ENCODE data around the gene SLC2A14. TPM values are rescaled to one million over a fixed set of nuclear protein-coding genes. Genes with fewer than 3 reads are reported as not detected.
"Not testable (repeated sequence)": the region's sequence is repeated elsewhere in the genome, so short reads cannot be mapped to it uniquely, and the experiment has no call there.

The SLC2A14 gene
- total RNA-seq, 1 donor from 2014 or later, result not detected

GRCh38 chr12:7834701-7835100 is 38.0 kb downstream of the SLC2A14 start:
- no peak for DNase-seq (ENCODE audit: low read depth in 2 of 2)

DNA sequence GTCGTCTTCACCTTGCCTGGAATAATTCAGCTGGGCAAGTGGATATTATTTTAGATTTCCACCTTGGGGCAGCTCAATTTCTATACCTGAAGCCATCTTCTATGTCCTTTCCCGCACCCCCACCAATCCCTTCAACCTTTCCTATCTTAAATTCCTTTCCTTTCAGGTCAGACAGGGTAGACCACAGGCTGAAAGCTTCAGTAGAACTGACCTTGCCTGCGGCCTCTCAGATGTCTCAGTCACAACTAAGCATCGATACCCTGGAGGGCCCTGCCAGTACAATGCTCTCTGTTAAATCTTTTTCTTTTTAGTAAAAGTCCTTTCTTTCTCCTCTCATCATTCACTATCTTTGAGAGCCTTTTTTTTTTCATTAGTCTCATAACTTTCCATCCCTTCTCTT is 38.9 kb downstream of the SLC2A14 start:
- DNase-seq (ENCODE audit: low read depth in 2 of 2), result no peak

DNA sequence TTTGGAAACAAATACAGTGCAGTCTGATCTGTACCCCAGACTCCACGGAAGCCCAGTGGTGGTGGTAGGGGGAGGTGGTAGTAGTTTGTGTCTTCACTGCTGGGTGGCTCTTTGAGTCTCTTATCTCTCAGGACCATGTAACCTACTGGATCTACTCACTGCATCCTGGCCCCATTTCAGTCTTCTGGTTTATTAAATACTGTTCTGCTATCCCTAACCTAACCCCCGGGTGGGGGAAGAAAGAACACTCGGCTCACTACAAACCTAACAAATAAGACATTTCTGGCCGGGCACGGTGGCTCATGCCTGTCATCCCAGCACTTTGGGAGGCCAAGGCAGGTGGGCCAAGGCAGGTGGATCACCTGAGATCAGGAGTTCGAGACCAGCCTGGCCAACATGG is 39.5 kb downstream of the SLC2A14 start:
- DNase-seq (ENCODE audit: low read depth in 2 of 2), result not testable (repeated sequence)

DNA sequence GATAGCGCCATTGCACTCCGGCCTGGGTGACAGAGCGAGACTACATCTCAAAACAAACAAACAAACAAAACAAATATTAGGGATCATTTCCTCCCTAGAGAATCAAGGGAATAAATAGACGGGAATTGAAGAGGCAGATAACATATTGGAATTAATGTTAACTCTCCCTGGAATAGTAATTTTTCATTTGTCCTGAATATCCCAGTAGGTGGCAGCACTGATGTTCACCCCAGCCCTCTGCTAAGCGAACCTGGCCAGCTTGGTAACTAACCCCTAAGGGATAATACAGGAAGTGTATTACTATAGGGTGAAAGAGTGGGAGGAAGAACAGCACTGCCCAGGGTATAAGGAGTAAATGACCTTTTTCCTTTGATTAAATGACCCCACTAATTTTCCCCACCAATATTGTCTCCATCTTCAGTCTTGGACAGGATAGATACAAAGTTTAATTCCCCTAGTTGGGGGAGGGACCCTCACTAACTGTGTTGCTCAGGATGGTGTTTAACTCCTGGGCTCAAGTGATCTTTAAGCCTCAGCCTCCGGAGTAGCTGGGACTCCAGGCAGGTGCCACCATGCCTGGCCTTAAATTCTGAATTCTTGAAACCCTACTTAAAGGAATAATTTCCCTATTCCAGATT is 40.5 kb downstream of the SLC2A14 start:
- DNase-seq (ENCODE audit: low read depth in 2 of 2), result peak; percentile 68 to 78

DNA sequence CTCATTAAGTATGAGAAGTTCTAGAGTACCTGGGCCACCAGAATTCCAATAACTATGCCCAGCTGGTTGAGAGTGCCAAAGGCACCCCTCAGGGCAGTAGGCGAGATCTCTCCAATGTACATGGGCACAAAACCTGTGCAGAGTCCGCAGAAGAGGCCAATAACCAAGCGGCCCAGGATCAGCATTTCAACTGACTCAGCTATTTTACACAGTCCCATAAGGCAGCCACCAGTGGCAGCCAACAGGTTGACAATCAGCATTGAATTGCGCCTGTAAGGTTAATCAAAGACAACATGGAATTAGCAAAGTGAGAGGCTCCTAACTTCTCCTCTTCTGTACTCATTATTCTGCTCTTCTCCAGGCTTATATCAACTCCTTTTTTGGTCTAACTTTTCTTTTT is 43.0 kb downstream of the SLC2A14 start:
- not testable (repeated sequence) for DNase-seq (ENCODE audit: low read depth in 2 of 2)

GRCh38 chr12:7825754-7826153 is 47.0 kb downstream of the SLC2A14 start:
- not testable (repeated sequence) for DNase-seq (ENCODE audit: low read depth in 2 of 2)

GRCh38 chr12:7806863-7807487 is 65.7 kb downstream of the SLC2A14 start:
- DNase-seq (ENCODE audit: low read depth in 2 of 2), result peak; percentile 71 to 88

DNA sequence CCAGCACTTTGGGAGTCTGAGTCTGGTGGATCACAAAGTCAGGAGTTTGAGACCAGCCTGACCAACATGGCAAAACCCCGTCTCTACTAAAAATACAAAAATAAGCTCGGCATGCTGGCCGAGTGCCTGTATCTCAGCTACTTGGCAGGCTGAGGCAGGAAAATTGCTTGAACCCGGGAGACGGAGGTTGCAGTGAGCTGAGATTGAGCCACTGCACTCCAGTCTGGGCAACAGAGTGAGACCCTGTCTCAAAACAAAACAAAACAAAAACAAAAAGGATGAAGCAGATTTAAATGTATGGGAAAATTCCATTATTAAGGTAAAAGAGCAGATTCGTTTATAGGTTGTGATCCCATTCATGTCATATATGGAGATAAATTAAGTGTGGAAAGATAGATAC is 66.4 kb downstream of the SLC2A14 start:
- DNase-seq (ENCODE audit: low read depth in 2 of 2), result peak in 1 of 2 donors; percentile 15

GRCh38 chr12:7801460-7801859 is 71.3 kb downstream of the SLC2A14 start:
- no peak for DNase-seq (ENCODE audit: low read depth in 2 of 2)

- not testable (repeated sequence) for DNase-seq (ENCODE audit: low read depth in 2 of 2)
Measured at GRCh38 chr12:7798750-7799308, 73.9 kb downstream of the SLC2A14 start.

DNA sequence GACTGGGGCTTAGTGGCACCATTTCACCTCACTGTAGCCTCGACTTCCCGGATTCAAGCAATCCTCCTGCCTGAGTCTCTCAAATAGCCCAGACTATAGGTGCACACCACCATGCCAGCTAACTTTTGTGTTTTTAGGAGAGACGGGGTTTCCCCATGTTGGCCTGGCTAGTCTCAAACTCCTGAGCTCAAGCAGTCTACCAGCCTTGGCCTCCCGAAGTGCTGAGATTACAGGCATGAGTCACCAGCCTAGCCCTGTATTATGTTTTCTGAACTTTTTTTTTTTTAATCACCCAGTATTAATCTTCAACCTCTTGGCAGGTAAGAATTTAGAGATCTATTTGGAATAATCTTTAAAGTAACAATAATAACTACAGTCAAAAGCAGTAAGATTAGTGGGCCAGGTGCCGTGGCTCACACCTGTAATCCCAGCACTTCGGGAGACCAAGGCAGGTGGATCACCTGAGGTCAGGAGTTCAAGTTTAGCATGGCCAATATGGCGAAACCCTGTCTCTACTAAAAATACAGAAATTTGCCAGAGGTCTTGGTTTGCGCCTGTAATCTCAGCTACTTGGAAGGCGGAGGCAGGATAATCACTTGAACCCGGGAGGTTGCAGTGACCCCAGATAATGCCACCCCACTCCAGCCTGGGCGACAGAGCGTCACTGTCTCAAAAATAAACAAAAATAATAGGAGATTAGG is 74.9 kb downstream of the SLC2A14 start:
- peak in 1 of 2 donors; percentile 3 for DNase-seq (ENCODE audit: low read depth in 2 of 2)

DNA sequence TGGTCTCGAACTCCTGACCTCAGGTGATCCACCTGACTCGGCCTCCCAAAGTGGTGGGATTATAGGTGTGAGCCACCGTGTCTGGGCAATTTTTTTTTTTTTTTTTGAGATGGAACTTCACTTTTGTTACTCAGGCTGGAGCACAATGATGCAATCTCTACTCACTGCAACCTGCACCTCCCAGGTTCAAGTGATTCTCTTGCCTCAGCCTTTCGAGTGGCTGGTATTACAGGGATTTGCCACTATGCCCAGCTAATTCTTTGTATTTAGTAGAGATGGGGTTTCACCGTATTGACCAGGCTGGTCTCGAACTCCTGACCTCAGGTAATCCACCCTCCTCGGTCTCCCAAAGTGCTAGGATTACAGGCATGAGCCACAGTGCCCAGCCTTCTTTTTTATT is 75.4 kb downstream of the SLC2A14 start:
- not testable (repeated sequence) for DNase-seq (ENCODE audit: low read depth in 2 of 2)

GRCh38 chr12:7793211-7793610 is 79.5 kb downstream of the SLC2A14 start:
- no peak for DNase-seq (ENCODE audit: low read depth in 2 of 2)

- not testable (repeated sequence) for DNase-seq (ENCODE audit: low read depth in 2 of 2)
Measured at GRCh38 chr12:7788884-7789528, 83.7 kb downstream of the SLC2A14 start, which contains the start of gene NANOG. Gene NANOG (plus strand): TSS chr12:7789402. CDS start chr12:7789615, 213 bp downstream.

DNA sequence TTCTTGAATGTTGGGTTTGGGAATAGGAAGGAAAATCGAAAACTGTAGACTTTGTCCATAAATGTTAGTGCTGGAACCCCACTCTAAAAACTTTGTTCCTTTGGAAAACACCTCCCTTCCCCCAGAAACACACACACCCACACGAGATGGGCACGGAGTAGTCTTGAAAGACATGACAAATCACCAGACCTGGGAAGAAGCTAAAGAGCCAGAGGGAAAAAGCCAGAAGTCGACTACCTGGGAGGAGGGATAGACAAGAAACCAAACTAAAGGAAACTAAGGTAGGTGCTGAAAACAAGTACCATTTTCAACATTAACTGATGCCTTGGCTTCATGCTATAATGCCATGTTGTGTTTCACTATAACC is 84.4 kb downstream of the SLC2A14 start:
- DNase-seq (ENCODE audit: low read depth in 2 of 2), result no peak

DNA sequence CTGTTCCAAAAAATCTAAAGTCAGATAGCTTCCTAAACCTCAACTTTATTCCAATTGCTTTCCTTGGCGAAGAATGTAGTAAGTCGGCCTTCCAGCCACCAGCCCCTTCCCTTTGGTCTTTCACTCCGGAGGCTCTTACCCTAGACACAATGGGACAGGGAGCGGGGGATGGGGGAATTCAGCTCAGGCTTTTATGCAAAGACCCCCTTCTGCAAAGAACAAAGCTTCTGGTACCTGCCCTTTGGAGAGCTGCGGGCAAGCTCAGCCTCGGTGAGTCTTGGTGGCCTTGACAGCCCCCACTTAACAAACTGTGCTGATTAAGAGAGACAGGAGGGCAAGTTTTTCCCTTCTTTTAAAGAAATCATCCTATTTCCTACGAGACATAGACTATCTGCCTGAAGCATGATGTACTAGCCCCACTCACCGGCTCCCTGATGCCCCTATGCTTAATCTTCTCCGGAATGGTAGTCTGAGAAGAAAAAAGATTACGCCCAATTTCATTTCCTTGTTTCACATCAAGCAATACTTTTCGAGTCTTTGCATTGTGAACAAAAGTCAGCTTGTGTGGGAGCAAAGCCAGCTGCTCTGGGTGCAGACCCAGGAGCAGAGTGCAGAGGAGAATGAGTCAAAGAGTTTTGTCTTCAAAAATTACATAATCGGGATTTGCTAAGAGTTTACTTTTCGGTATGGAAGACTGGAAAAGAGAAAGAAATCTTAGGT is 85.0 kb downstream of the SLC2A14 start:
- no peak for DNase-seq (ENCODE audit: low read depth in 2 of 2)

- DNase-seq (ENCODE audit: low read depth in 2 of 2), result no peak
Measured at GRCh38 chr12:7784701-7785100, 88.0 kb downstream of the SLC2A14 start.

DNA sequence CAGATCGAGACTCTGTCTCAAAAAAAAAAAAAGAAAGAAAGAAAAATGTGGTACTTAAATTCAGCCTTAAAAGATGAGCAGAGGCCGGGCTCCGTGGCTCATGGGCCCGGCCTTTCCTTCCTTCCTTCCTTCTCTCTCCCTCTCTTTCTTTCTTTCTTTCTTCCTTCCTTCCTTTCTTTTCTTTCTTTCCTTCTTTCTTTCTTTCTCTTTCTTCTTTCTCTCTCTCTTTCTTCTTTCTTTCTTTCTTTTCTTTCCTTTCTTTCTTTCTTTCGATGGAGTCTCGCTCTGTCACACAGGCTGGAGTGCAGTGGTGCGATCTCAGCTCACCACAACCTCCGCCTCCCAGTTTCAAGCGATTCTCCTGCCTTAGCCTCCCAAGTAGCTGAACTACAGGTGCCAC is 89.3 kb downstream of the SLC2A14 start:
- not testable (repeated sequence) for DNase-seq (ENCODE audit: low read depth in 2 of 2)

- no peak for DNase-seq (ENCODE audit: low read depth in 2 of 2)
Measured at GRCh38 chr12:7782055-7782454, 90.7 kb downstream of the SLC2A14 start.

DNA sequence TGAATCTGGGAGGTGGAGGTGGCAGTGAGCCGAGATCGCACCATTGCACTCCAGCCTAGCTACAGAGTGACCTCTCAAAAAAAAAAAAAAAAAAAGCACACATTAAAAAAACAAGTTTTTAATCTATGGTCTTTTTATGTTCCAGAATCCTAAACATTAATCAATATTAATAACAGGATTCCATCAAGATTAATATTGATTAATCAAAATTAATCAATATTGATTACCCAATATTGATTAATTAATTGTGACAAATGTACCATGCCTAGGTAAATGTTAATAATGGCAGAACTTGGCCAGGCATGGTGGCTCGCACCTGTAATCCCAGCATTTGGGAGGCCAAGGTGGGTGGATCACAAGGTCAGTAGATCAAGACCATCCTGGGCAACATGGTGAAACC is 91.4 kb downstream of the SLC2A14 start:
- DNase-seq (ENCODE audit: low read depth in 2 of 2), result no peak

GRCh38 chr12:7769999-7770398 is 102.7 kb downstream of the SLC2A14 start:
- DNase-seq (ENCODE audit: low read depth in 2 of 2), result no peak
